Right ventricle myocardium superior (tissue), 1 donor: Measurements from ENCODE around the gene PTPN1. TPM values are rescaled to one million over a fixed set of nuclear protein-coding genes. Genes with fewer than 3 reads are reported as not detected.

Experiments used
- ATAC-seq: fragments of 200-7000 bp; cut with Tn5 transposase; one replicate; pipeline ENCODE4 v1.9.1; 2020; ENCODE audit warnings: mild to moderate bottlenecking; ENCODE audit not compliant: poor library complexity
- DNase-seq: peaks from one replicate; pipeline ENCODE4 v3.0.0-alpha.2; 2020
- intact Hi-C: fragments of 100-400 bp; cut with DNase I; formaldehyde crosslinking; loops from one replicate; pipeline ENCODE4 v1.11.2; 2022
- microRNA-seq: library from miRNA; unstranded; fragments of <30 nt; microRNA quantifications from one replicate; pipeline ENCODE4 v1.2.0, GENCODE V29; 2020
- total RNA-seq: library from RNA; stranded (reverse); fragmentation: NEBNext Ultra II Directional; extraction: Animal tissue kit (Norgen Biotek cat#: 25700); gene quantifications from one replicate; pipeline ENCODE4 v1.2.1, GENCODE V29; 2021
- donor health status: DM: no; HTN: yes; CAD: no; lungs with severe emphysema.

Gene PTPN1
- total RNA-seq, 1 donor from 2014 or later: 20.1 TPM

GRCh38 chr20:50632236-50632635 is 122.1 kb downstream of the PTPN1 start:
- no peak for DNase-seq
- intact Hi-C loops: no loop called here
- ATAC-seq: no peak

GRCh38 chr20:50632701-50633100 is 122.5 kb downstream of the PTPN1 start:
- intact Hi-C loops: no loop called here
- no peak for DNase-seq
- no peak for ATAC-seq

- no peak for DNase-seq
- no peak for ATAC-seq
- intact Hi-C loops: no loop called here
These were observed 123.2 kb downstream of the PTPN1 start for GRCh38 chr20:50633361-50633760.

GRCh38 chr20:50634191-50634590 is 124.0 kb downstream of the PTPN1 start:
- DNase-seq (no peak), ATAC-seq (no peak)
- intact Hi-C loops: no loop called here

Small RNAs within 50 kb of the gene (microRNA-seq; reads per million reads assigned to microRNA genes)
- not detected for gene MIR1302-5
- gene MIR645: not detected

Other genes starting within 250 kb of the PTPN1 start
- gene RIPOR3, start 181.2 kb downstream of the PTPN1 start, total RNA-seq: 8.1 TPM
- 4.7 TPM for gene PARD6B, start 221.2 kb downstream of the PTPN1 start, total RNA-seq